GM08714 (cell line): ENCODE results near the gene LPP.

Source experiments
- H3K4me3 ChIP-seq: fragments of 200-500 bp; sonication (Bioruptor generic); 2 replicates; pipeline ENCODE4 v1.5.1; 2014; ENCODE audit warnings: mild to moderate bottlenecking, low read length, inconsistent platforms
- ZNF274 ChIP-seq: IDR thresholded peaks from 2 replicates; pipeline ENCODE4 v1.6.1; 2012; ENCODE audit warnings: mild to moderate bottlenecking, low read depth, low read length

LPP gene

GRCh38 chr3:188316021-188316722 lies 162.2 kb downstream of the LPP start:
- no peak for TF ChIP-seq ZNF274
- no peak overlapping the region for H3K4me3 ChIP-seq

GRCh38 chr3:188316723-188317070 lies 162.7 kb downstream of the LPP start:
- H3K4me3 ChIP-seq, result no peak overlapping the region
- TF ChIP-seq ZNF274, result no peak

- no peak for TF ChIP-seq ZNF274
- H3K4me3 ChIP-seq, result no peak overlapping the region
Observed at GRCh38 chr3:188319569-188319968, 165.6 kb downstream of the LPP start.

- no peak for TF ChIP-seq ZNF274
- H3K4me3 ChIP-seq, result no peak overlapping the region
Observed at GRCh38 chr3:188320757-188321156, 166.8 kb downstream of the LPP start.

- no peak for TF ChIP-seq ZNF274
Observed at GRCh38 chr3:188321258-188321657, 167.3 kb downstream of the LPP start.

GRCh38 chr3:188322135-188322887 lies 168.4 kb downstream of the LPP start:
- H3K4me3 ChIP-seq, result no peak overlapping the region
- no peak for TF ChIP-seq ZNF274

More at GRCh38 chr3:188321258-188321657, 167.3 kb downstream of the LPP start:
- no peak overlapping the region for H3K4me3 ChIP-seq

GRCh38 chr3:188323067-188323842 lies 169.3 kb downstream of the LPP start:
- TF ChIP-seq ZNF274, result no peak

GRCh38 chr3:188326111-188326510 lies 172.2 kb downstream of the LPP start:
- TF ChIP-seq ZNF274, result no peak
- H3K4me3 ChIP-seq, result no peak overlapping the region

More at GRCh38 chr3:188323067-188323842, 169.3 kb downstream of the LPP start:
- H3K4me3 ChIP-seq, result no peak overlapping the region

- H3K4me3 ChIP-seq, result no peak overlapping the region
- TF ChIP-seq ZNF274, result no peak
Observed at GRCh38 chr3:188326968-188327367, 173.0 kb downstream of the LPP start.

- no peak overlapping the region for H3K4me3 ChIP-seq
- no peak for TF ChIP-seq ZNF274
Observed at GRCh38 chr3:188327433-188327832, 173.5 kb downstream of the LPP start.

- no peak overlapping the region for H3K4me3 ChIP-seq
- TF ChIP-seq ZNF274, result no peak
Observed at GRCh38 chr3:188330138-188330537, 176.2 kb downstream of the LPP start.

- TF ChIP-seq ZNF274, result no peak
- no peak overlapping the region for H3K4me3 ChIP-seq
Observed at GRCh38 chr3:188331166-188331565, 177.2 kb downstream of the LPP start.

GRCh38 chr3:188332085-188332484 lies 178.1 kb downstream of the LPP start:
- TF ChIP-seq ZNF274, result no peak
- no peak overlapping the region for H3K4me3 ChIP-seq

GRCh38 chr3:188335656-188336055 lies 181.7 kb downstream of the LPP start:
- no peak for TF ChIP-seq ZNF274
- no peak overlapping the region for H3K4me3 ChIP-seq

GRCh38 chr3:188336178-188336577 lies 182.2 kb downstream of the LPP start:
- no peak for TF ChIP-seq ZNF274
- H3K4me3 ChIP-seq, result no peak overlapping the region
